ENCODE data around the gene PARP1.

Gene PARP1

DNA sequence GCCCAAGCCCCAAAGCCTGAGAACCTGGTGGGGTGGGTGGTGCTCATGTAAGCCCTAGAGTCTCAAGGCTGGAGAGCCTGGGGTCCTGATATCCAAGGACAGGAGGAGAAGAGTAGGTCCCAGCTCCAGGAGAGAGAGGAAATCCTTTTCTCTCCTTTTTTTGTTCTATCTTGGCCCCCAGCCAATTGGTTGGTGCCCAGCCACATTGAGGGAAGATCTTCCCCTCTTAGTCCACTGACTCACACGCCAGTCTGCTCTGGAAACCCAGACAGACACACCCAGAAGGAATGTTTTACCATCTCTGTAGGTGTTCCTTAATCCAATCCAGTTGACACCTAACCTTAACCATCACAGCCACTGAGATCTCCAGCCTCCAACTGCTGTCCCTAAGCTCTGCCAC lies 82.7 kb downstream of the PARP1 start:
- no peak overlapping the region for H2BK12ac ChIP-seq (ENCODE audit: low read length in 2 of 2)
- no peak overlapping the region for H2BK5ac ChIP-seq (ENCODE audit: low read depth, low read length, poor library complexity, severe bottlenecking)
- 68% methylated on average over 1 of the region's 1 CpG for WGBS
- no peak for DNase-seq
- no peaks in the 10 kb centered on the region for H3K9me3 ChIP-seq (ENCODE audit: control insufficient read depth, low read length)
- H3K4me3 ChIP-seq (ENCODE audit: insufficient read depth in 1 of 2, low read depth in 1 of 2, low read length in 2 of 2): no peak overlapping the region
- H3K4me1 ChIP-seq (ENCODE audit: control insufficient read depth, insufficient read depth, low read depth, low read length): no peaks in the 10 kb centered on the region
- H3K4me2 ChIP-seq (ENCODE audit: low read length, poor library complexity, severe bottlenecking): no peak overlapping the region
- no peak overlapping the region for H2BK15ac ChIP-seq (ENCODE audit: low read depth, poor library complexity, severe bottlenecking)
- H4K91ac ChIP-seq (ENCODE audit: low read length): no peak overlapping the region
- H2AFZ ChIP-seq (ENCODE audit: low read depth, low read length): no peak overlapping the region
- H4K8ac ChIP-seq (ENCODE audit: low read length): no peak overlapping the region
- no peaks in the 10 kb centered on the region for H3K79me1 ChIP-seq (replicated peaks; ENCODE audit: low read length, poor library complexity, severe bottlenecking)
- H3K27me3 ChIP-seq (ENCODE audit: control insufficient read depth in 1 of 2, insufficient read depth in 1 of 2, low read length in 2 of 2): peaks cover 4 to 27% of the 10 kb centered on the region in 2 experiments
- H3K36me3 ChIP-seq (ENCODE audit: control insufficient read depth in 1 of 2, insufficient read depth in 2 of 2, low read depth in 1 of 2, low read length in 2 of 2): no peaks in the 10 kb centered on the region
- H2BK120ac ChIP-seq (ENCODE audit: low read depth, low read length): no peak overlapping the region
- H3K9ac ChIP-seq (ENCODE audit: low read length): no peak overlapping the region
- no peak overlapping the region for H3K18ac ChIP-seq (ENCODE audit: low read depth in 1 of 2, low read length in 2 of 2)
- no peak overlapping the region for H3K4ac ChIP-seq (ENCODE audit: low read depth in 1 of 2, low read length in 2 of 2)
- no peak overlapping the region for H3K23ac ChIP-seq (ENCODE audit: low read length in 2 of 2)
- no peak overlapping the region for H2AK5ac ChIP-seq (ENCODE audit: low read length, severe bottlenecking)
- no peak overlapping the region for H3K27ac ChIP-seq (ENCODE audit: low read length, poor library complexity, severe bottlenecking)
- no peak overlapping the region for H3K14ac ChIP-seq (ENCODE audit: low read length in 2 of 2)

DNA sequence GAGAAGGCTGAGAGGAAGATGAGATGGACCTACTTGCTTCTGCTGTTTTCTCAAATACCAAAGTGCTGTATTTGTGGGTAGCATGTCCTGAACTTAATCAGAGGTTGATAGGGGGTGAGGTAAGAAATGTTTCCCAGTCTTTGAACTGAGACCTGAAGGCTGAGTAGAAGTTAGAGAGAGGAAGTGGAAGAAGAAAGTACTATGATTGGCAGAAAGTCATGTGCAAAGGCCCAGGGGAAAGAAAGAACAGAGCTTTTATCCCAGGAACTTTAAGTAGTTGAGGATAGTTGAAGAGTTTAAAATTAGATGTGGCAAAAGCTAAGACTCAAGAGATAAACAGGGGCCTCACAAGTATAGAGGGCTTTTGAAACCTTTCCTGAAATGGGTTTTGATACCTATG lies 83.4 kb downstream of the PARP1 start:
- Histone ChIP-seq H3K36me3 (ENCODE audit: control insufficient read depth in 1 of 2, insufficient read depth in 2 of 2, low read depth in 1 of 2, low read length in 2 of 2) (no peaks in the 10 kb centered on the region), H3K27ac (ENCODE audit: low read length, poor library complexity, severe bottlenecking) (no peak overlapping the region), H3K9me3 (ENCODE audit: control insufficient read depth, low read length) (no peaks in the 10 kb centered on the region), H2BK120ac (ENCODE audit: low read depth, low read length) (no peak overlapping the region), H3K4me2 (ENCODE audit: low read length, poor library complexity, severe bottlenecking) (no peak overlapping the region), H2BK15ac (ENCODE audit: low read depth, poor library complexity, severe bottlenecking) (no peak overlapping the region), H3K18ac (ENCODE audit: low read depth in 1 of 2, low read length in 2 of 2) (no peak overlapping the region), H3K4ac (ENCODE audit: low read depth in 1 of 2, low read length in 2 of 2) (no peak overlapping the region), H3K23ac (ENCODE audit: low read length in 2 of 2) (no peak overlapping the region), H3K4me3 (ENCODE audit: insufficient read depth in 1 of 2, low read depth in 1 of 2, low read length in 2 of 2) (no peak overlapping the region), H2AK5ac (ENCODE audit: low read length, severe bottlenecking) (no peak overlapping the region), H3K79me1 (replicated peaks; ENCODE audit: low read length, poor library complexity, severe bottlenecking) (no peaks in the 10 kb centered on the region), H3K27me3 (ENCODE audit: control insufficient read depth in 1 of 2, insufficient read depth in 1 of 2, low read length in 2 of 2) (peaks cover 4 to 27% of the 10 kb centered on the region in 2 experiments), H2AFZ (ENCODE audit: low read depth, low read length) (no peak overlapping the region), H3K14ac (ENCODE audit: low read length in 2 of 2) (no peak overlapping the region), H2BK5ac (ENCODE audit: low read depth, low read length, poor library complexity, severe bottlenecking) (no peak overlapping the region), H4K91ac (ENCODE audit: low read length) (no peak overlapping the region), H4K8ac (ENCODE audit: low read length) (no peak overlapping the region), H2BK12ac (ENCODE audit: low read length in 2 of 2) (no peak overlapping the region), H3K4me1 (ENCODE audit: control insufficient read depth, insufficient read depth, low read depth, low read length) (no peaks in the 10 kb centered on the region), H3K9ac (ENCODE audit: low read length) (no peak overlapping the region)
- DNase-seq: no peak

DNA sequence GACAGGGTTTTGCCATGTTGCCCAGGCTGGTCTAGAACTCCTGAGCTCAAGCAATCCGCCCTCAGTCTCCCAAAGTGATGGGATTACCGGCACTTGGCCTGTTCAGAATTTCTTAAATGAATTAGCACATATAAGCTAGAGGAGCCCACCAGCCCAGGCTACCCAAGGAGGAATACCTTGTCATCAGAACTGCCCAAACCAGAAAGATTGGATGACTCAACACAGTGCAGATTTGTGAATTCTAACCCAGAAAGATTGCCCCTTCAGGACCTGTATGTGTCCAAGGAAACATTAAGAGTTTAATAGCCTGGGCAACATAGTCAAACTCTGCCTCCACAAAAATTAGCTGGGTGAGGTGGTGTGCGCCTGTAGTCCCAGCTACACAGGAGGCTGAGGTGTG lies 84.9 kb downstream of the PARP1 start:
- Histone ChIP-seq H3K27me3 (ENCODE audit: control insufficient read depth in 1 of 2, insufficient read depth in 1 of 2, low read length in 2 of 2) (peaks cover 4 to 32% of the 10 kb centered on the region in 2 experiments), H2BK15ac (ENCODE audit: low read depth, poor library complexity, severe bottlenecking) (no peak overlapping the region), H2AK5ac (ENCODE audit: low read length, severe bottlenecking) (no peak overlapping the region), H3K4me3 (ENCODE audit: insufficient read depth in 1 of 2, low read depth in 1 of 2, low read length in 2 of 2) (no peak overlapping the region), H3K4me2 (ENCODE audit: low read length, poor library complexity, severe bottlenecking) (no peak overlapping the region), H3K79me1 (replicated peaks; ENCODE audit: low read length, poor library complexity, severe bottlenecking) (no peaks in the 10 kb centered on the region), H3K36me3 (ENCODE audit: control insufficient read depth in 1 of 2, insufficient read depth in 2 of 2, low read depth in 1 of 2, low read length in 2 of 2) (no peaks in the 10 kb centered on the region), H2AFZ (ENCODE audit: low read depth, low read length) (no peak overlapping the region), H3K14ac (ENCODE audit: low read length in 2 of 2) (no peak overlapping the region), H3K4ac (ENCODE audit: low read depth in 1 of 2, low read length in 2 of 2) (no peak overlapping the region), H4K91ac (ENCODE audit: low read length) (no peak overlapping the region), H3K27ac (ENCODE audit: low read length, poor library complexity, severe bottlenecking) (no peak overlapping the region), H2BK120ac (ENCODE audit: low read depth, low read length) (no peak overlapping the region), H3K23ac (ENCODE audit: low read length in 2 of 2) (no peak overlapping the region), H3K4me1 (ENCODE audit: control insufficient read depth, insufficient read depth, low read depth, low read length) (no peaks in the 10 kb centered on the region), H2BK12ac (ENCODE audit: low read length in 2 of 2) (no peak overlapping the region), H3K9me3 (ENCODE audit: control insufficient read depth, low read length) (no peaks in the 10 kb centered on the region), H4K8ac (ENCODE audit: low read length) (no peak overlapping the region), H3K9ac (ENCODE audit: low read length) (no peak overlapping the region), H3K18ac (ENCODE audit: low read depth in 1 of 2, low read length in 2 of 2) (no peak overlapping the region), H2BK5ac (ENCODE audit: low read depth, low read length, poor library complexity, severe bottlenecking) (no peak overlapping the region)
- no peak for DNase-seq
- WGBS: 95% methylated on average over 3 of the region's 3 CpGs

DNA sequence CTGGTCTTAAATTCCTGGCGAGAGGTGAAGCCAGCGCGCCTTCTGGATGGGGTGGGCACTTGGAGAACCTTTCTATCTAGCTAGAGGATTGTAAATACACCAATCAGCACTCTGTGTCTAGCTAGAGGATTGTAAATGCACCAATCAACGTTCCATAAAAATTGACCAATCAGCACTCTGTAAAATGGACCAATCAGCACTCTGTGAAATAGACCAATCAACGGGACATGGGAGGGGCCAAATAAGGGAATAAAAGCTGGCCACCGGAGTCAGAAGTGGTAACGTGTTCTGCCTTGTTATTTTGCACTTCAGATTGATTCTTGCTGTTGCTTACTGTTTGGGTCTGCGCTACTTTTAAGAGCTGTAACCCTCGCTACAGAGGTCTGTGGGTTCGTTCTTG lies 87.0 kb downstream of the PARP1 start:
- WGBS: 95% methylated on average over 10 of the region's 10 CpGs

More for the DNA sequence above, 87.0 kb downstream of the PARP1 start:
- Histone ChIP-seq H3K36me3 (ENCODE audit: control insufficient read depth in 1 of 2, insufficient read depth in 2 of 2, low read depth in 1 of 2, low read length in 2 of 2) (no peaks in the 10 kb centered on the region), H2BK12ac (ENCODE audit: low read length in 2 of 2) (no peak overlapping the region), H2BK120ac (ENCODE audit: low read depth, low read length) (no peak overlapping the region), H2BK5ac (ENCODE audit: low read depth, low read length, poor library complexity, severe bottlenecking) (no peak overlapping the region), H2AK5ac (ENCODE audit: low read length, severe bottlenecking) (no peak overlapping the region), H2BK15ac (ENCODE audit: low read depth, poor library complexity, severe bottlenecking) (no peak overlapping the region), H3K4me2 (ENCODE audit: low read length, poor library complexity, severe bottlenecking) (no peak overlapping the region), H3K23ac (ENCODE audit: low read length in 2 of 2) (no peak overlapping the region), H3K79me1 (replicated peaks; ENCODE audit: low read length, poor library complexity, severe bottlenecking) (no peaks in the 10 kb centered on the region), H3K4ac (ENCODE audit: low read depth in 1 of 2, low read length in 2 of 2) (no peak overlapping the region), H3K27ac (ENCODE audit: low read length, poor library complexity, severe bottlenecking) (no peak overlapping the region), H3K18ac (ENCODE audit: low read depth in 1 of 2, low read length in 2 of 2) (no peak overlapping the region), H3K27me3 (ENCODE audit: control insufficient read depth in 1 of 2, insufficient read depth in 1 of 2, low read length in 2 of 2) (peaks cover 4 to 27% of the 10 kb centered on the region in 2 experiments), H3K9me3 (ENCODE audit: control insufficient read depth, low read length) (no peaks in the 10 kb centered on the region), H2AFZ (ENCODE audit: low read depth, low read length) (no peak overlapping the region), H3K4me3 (ENCODE audit: insufficient read depth in 1 of 2, low read depth in 1 of 2, low read length in 2 of 2) (no peak overlapping the region), H3K9ac (ENCODE audit: low read length) (no peak overlapping the region), H4K8ac (ENCODE audit: low read length) (no peak overlapping the region), H3K4me1 (ENCODE audit: control insufficient read depth, insufficient read depth, low read depth, low read length) (no peaks in the 10 kb centered on the region), H3K14ac (ENCODE audit: low read length in 2 of 2) (no peak overlapping the region), H4K91ac (ENCODE audit: low read length) (no peak overlapping the region)
- no peak for DNase-seq

Measured in mesenchymal stem cell (in vitro differentiated cells and primary cell).